ENCODE measurements around the gene DCAF4L1.
A peak's percentile ranks its signal among the peaks of the same experiment; 100 is the strongest.

DNA sequence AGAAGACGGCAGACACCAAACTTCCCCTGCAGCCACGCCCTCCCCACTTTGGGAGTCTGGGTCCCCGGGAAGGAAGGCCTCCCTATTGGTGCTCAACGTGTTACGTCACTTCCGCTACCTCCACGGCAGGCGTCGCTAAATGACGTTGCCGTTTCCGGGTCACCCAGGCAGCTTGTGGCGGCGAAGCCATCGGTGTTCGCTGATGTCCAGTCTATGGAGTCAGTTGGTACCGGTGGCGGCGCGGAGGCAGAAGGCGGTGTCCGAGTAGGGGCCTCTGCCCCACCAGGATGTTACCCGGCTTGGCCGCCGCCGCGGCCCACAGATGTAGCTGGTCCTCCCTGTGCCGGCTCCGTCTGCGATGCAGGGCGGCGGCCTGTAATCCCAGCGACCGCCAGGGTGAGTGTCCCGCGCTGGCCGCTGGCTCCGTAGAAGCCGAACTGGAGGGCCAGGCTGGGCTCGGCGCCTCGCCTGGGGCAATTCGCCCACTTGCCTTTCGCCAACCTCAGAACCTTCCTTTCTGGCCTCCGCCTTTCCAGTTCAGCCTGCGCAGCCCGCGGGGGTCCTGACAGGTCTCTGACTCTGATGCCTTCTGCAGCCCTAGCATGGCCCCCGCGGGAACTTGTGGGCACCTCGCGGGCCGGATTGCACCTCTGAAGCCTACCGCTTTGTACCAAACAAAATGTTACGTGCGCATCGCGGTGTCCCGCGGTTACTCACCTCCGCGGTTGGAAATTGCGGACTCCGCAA lies 9.0 kb downstream of the DCAF4L1 start, which contains the start of gene SLC30A9:
- TF ChIP-seq, protein P1, sequence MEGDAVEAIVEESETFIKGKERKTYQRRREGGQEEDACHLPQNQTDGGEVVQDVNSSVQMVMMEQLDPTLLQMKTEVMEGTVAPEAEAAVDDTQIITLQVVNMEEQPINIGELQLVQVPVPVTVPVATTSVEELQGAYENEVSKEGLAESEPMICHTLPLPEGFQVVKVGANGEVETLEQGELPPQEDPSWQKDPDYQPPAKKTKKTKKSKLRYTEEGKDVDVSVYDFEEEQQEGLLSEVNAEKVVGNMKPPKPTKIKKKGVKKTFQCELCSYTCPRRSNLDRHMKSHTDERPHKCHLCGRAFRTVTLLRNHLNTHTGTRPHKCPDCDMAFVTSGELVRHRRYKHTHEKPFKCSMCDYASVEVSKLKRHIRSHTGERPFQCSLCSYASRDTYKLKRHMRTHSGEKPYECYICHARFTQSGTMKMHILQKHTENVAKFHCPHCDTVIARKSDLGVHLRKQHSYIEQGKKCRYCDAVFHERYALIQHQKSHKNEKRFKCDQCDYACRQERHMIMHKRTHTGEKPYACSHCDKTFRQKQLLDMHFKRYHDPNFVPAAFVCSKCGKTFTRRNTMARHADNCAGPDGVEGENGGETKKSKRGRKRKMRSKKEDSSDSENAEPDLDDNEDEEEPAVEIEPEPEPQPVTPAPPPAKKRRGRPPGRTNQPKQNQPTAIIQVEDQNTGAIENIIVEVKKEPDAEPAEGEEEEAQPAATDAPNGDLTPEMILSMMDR (optimal IDR thresholded peaks at IDR 0.05 in 1 of 3, IDR thresholded peaks at IDR 0.05 in 1 of 3, conservative IDR thresholded peaks at IDR 0.05 in 1 of 3; ENCODE audit: extremely low read depth in 1 of 3, insufficient read depth in 2 of 3, low read length in 3 of 3), result peak in 1 of 3 experiments; percentile 20
- no peak for TF ChIP-seq EZH2 (IDR thresholded peaks at IDR 0.05; ENCODE audit: low read length)
